Thyroid gland (tissue), 4 donors: ENCODE data around the gene AKT1S1.

Experiments
- POLR2A ChIP-seq, 2 donors: fragments of 450-650 bp; IDR thresholded peaks; one replicate each; pipeline ENCODE4 v1.6.1; 2017; ENCODE audit warnings: antibody characterized with exemption in 2 of 2, mild to moderate bottlenecking in 2 of 2, moderate library complexity in 1 of 2
- TF ChIP-seq, protein P1 (sequence below), 6 experiments: fragments of 200-600 bp in 3 of 6; fragments of 450-650 bp in 3 of 6; sonication (generic) in 3 of 6; IDR thresholded peaks; one replicate each; pipeline ENCODE4 v1.5.1; 2016 to 2019; ENCODE audit warnings: antibody characterized with exemption in 6 of 6, mild to moderate bottlenecking in 2 of 6, inconsistent platforms in 1 of 6, moderate library complexity in 1 of 6

DNA sequence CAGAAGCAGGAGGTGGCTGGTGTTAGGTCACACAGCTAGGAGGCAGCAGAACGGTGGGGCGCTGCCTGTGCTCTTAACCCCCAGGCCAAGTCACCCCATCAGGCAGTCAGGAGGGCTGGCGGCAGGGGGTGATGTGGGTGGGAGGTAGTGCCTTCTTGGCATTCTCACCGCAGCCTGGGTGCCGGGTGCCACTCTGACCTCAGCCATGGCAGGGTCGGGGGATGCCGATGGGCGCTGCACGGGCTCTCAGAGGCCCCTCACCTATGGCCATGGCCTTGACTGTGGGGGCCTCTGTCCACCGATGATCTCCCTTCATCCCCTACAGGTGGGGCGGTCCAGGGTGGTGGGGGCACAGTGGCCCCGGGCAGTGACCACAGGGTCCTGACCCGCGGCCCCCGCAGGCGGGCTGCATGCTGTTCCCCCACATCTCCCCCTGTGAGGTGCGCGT, 20.6 kb downstream of the AKT1S1 start:
- TF ChIP-seq, protein P1, sequence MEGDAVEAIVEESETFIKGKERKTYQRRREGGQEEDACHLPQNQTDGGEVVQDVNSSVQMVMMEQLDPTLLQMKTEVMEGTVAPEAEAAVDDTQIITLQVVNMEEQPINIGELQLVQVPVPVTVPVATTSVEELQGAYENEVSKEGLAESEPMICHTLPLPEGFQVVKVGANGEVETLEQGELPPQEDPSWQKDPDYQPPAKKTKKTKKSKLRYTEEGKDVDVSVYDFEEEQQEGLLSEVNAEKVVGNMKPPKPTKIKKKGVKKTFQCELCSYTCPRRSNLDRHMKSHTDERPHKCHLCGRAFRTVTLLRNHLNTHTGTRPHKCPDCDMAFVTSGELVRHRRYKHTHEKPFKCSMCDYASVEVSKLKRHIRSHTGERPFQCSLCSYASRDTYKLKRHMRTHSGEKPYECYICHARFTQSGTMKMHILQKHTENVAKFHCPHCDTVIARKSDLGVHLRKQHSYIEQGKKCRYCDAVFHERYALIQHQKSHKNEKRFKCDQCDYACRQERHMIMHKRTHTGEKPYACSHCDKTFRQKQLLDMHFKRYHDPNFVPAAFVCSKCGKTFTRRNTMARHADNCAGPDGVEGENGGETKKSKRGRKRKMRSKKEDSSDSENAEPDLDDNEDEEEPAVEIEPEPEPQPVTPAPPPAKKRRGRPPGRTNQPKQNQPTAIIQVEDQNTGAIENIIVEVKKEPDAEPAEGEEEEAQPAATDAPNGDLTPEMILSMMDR (IDR thresholded peaks at IDR 0.05) = no peak
- TF ChIP-seq POLR2A (IDR thresholded peaks at IDR 0.05) = no peak
